ENCODE results near the gene NOL9.

The NOL9 gene

DNA sequence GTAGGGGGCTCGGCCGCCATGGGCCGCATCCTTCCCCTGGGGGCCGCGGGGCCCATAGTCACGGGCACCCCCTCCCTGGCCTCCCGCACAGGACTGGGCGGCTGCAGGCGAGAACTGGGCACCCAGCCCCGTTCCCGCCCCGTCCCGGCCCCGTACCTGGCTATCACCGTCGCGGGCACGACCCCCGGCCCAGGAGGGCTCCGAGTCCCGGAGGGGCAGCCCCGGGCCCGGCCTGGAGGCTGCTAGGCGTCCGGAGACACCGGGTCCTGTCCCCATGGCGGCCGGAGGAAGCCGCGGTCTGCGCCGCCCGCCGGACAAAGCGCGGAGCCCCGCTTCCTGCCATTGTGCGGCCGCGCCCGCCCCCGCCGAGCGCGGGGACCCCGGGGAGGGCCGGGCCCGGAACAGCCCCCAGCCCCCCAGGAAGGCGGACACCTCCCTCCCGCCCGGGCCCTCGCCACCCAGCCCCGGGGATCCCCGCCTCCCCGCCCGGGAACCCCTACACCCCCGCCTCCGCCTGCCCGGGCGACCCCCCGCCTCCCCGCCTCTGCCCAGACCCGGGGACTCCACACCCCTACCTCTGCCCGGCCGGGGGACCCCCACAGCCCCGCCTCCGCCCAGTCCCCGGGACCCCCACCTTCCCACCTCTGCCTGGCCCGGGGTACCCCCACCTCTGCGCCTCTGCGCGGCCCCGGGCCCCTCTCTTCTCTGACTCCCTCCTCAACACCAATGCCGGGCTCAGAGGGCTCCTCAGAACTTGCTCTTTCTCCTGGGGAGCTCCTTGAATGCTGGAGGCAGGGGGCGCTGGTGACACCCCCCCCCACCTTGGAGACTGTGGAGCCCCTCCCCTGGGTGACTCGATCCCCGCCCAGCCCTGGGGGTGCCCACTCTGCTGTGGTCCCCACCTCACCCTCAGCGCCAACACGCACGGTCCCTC, 68.9 kb downstream of the NOL9 start:
- no peak for DNase-seq

GRCh38 chr1:6484826-6485167, 69.5 kb downstream of the NOL9 start:
- no peak for DNase-seq

- DNase-seq = no peak
Observed at GRCh38 chr1:6483761-6484117, 70.6 kb downstream of the NOL9 start.

DNA sequence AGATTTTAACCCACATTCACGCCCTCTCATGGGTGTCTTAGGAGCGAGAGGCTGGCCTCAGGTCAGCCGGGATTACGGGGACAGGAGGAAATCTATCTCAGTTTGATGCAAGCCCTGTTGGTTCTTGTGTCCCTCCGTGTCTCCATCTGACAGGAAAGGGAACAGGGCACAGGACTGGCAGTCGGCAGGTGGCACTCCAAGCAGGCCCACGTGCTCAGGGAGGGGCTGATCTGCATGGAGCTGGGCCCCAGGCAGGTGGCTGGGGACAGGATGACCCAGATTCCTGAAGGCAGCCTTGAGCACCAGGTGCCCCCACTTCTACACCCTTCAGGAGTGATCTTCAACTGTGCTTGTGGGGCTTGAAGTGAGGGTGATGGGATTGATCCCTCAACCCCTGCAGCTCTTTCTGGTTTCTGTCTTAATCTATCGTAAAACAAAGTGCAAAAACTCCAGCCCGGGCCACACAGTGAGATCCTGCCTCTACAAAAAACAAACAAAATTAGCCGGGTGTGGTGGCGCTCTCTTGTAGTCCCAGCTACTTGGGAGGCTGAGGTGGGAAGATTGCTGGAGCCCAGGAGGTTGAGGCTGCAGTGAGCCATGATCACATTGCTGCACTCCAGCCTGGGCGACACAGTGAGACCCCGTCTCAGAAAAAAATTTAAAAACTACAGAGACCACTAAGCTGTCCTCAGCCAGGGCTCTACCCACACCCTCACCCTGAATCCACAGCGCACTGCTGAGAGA, 71.1 kb downstream of the NOL9 start:
- no peak for DNase-seq

- DNase-seq = no peak
Observed at GRCh38 chr1:6481820-6482219, 72.5 kb downstream of the NOL9 start.

GRCh38 chr1:6477039-6477820, 77.1 kb downstream of the NOL9 start:
- DNase-seq = no peak

- no peak for DNase-seq
Observed at GRCh38 chr1:6476483-6476882, 77.8 kb downstream of the NOL9 start.

- peak; percentile 85 for DNase-seq
Observed at GRCh38 chr1:6475381-6476133, 78.8 kb downstream of the NOL9 start.

DNA sequence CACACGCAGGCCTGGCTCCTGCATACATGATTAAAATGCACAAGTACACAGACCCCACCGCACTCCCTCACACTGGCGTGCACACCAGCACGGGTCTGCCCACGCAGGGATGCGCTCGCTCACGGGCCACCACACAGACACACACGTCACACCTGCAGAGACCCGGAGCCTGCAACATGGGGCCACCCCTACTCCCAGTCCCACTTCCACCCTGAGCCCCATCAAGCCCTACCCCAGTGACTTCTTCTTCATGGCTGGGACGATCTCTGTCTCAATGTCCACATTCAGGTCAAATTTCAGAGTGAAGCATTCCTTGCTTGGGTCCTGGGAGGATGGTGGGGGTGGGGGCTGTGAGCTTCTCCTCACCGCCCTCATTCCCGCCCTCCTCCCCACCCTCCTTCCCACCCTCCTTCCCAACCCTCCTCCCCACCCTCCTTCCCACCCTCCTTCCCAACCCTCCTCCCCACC, 79.5 kb downstream of the NOL9 start:
- DNase-seq = no peak

GRCh38 chr1:6473974-6474814, 80.1 kb downstream of the NOL9 start:
- DNase-seq = no peak

GRCh38 chr1:6473156-6473555, 81.2 kb downstream of the NOL9 start:
- DNase-seq = no peak

DNA sequence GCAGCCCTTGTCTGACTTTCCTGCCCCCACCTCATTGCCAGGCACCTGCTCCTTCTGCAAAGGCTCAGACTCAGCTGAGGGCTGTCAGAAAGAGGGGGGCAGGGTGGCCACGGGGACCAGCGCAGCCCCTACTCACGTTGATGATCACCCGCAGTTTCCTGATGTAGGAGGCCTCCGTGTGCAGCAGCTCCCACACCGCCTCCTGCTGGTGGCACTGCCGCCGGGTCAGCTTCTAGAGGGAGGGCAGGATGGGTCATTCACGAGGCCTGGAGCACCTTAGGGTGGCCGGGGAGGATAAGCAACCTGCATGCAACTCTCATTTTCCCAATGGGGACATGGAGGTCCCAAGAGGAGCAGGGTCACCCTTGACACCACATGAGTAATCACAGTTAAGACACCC, 81.9 kb downstream of the NOL9 start:
- DNase-seq = no peak

DNA sequence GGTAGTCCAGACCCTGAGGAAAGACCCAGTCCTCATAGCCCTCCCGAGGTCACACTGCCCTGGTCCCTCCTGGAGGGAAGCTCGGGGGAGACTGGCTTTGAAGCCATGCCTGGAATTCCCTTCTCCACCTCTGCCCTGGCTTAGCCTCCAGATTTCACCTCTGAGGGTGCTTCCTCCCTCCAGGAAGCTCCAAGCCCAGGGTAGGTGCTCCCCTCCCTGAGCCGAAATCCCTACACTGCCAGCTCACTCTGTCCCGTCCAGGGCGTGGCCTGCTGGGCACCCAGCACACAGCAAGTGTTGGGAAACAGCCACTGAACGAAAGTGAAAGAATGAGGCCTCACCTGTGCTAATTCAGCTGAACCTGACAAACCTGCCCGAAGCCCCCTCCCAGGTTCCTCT, 82.3 kb downstream of the NOL9 start:
- DNase-seq = no peak
